Measurements from ENCODE around the gene NEBL.

The NEBL gene

DNA sequence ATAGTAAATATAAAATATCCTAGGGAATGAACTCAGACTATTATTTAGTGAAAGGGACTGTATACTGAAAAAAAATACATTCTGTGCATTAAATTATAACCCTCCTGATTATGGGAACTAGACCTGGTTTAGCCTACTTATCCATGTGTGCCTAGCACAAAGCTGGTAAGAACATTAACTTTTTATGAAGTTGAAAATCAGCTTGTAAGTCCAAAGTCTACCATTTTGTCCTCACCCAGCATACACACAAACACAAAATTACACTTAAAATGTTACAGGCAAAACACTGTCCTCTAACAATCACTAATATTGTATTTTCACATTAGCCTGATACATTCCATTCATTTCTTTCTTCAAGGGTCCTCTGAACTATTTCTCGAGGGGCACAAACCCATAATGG is 19.9 kb upstream of the NEBL start:
- TF ChIP-seq GATA2 (IDR thresholded peaks at IDR 0.05; ENCODE audit: low read depth, low read length), result no peak
- no peak for TF ChIP-seq GATA3 (IDR thresholded peaks at IDR 0.05; ENCODE audit: low read depth, low read length)

DNA sequence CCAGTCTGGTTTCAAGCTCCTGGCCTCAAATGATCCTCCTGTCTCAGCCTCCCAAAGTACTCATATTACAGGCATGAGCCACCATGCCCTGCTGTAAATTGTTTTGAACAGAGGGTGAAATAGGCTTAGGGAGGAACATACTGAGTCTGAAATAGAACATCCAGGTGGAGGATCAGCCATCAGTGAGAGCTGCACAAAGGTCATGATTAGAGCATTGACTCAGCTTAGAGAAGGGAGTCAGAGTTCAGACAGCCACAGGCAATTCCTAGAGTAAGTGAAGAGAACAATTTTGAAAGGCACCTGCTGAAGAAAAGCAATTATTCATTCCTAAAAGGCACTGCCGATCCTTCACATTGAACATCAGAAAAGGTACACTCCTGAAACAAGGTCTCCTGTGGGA is 15.9 kb upstream of the NEBL start:
- TF ChIP-seq GATA2 (IDR thresholded peaks at IDR 0.05; ENCODE audit: low read depth, low read length), result no peak
- TF ChIP-seq GATA3 (IDR thresholded peaks at IDR 0.05; ENCODE audit: low read depth, low read length), result no peak

DNA sequence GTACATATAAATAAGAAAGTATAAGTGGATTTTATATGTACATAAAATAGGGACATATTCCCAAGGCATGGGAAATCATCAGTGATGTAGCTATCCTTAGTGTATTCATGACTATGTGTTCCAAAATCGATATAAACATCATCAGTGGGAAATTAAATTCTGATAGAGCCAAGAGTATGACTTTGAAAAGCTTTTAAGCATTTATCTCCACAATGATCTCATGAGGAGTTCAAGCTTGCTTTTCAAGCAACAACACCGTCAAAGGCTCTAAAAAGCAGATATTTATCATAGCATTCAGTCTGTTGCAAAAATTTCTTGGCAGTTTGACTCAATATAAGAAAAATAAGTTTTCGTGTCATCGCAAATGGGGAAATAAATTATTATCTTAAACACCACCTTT is 14.5 kb upstream of the NEBL start:
- 0 out of 2 replicates have a peak, but pooled peaks have one; percentile 18 for TF ChIP-seq GATA3 (IDR thresholded peaks at IDR 0.05; ENCODE audit: low read depth, low read length)
- TF ChIP-seq GATA2 (IDR thresholded peaks at IDR 0.05; ENCODE audit: low read depth, low read length), result peak; percentile 9; the same call in 1 of the 2 replicates

DNA sequence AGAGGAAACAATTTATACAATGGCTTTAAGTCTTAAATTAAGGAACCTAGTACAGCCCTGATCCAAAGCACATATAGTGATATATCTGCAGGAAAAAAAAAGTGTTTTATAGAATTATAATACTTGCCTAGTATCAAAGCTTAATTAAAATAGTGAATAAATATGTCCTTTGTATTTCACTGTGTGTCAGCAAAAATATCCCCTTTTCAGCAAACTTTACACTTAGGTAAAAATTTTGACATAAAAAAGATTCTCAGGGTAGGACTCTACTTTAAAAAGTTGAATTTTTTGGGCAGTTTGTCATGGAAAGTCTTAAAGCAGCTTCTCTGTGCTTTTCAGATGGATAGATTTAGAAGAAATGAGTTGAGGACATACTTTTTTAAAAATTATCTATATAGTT is 12.7 kb upstream of the NEBL start:
- TF ChIP-seq GATA2 (IDR thresholded peaks at IDR 0.05; ENCODE audit: low read depth, low read length) (no peak), GATA3 (IDR thresholded peaks at IDR 0.05; ENCODE audit: low read depth, low read length) (no peak)

DNA sequence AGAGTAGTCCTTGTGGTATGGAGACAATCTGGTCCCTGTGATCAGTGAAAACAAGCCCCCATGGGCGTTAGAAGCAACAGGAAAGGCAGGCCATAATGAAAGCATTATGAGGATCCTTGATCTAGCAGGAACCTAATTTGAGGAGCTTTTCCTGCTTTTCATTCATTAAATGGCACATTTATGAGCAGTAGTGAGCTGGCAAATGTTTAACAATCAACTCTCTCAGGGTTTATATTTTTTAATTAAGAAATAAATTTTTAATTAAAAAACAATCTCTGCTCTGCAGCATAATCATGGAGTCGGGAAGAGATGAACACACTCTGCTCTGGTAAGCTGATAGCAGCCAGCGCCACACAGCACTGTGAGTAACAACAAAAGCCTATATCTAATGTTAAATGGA is 11.3 kb upstream of the NEBL start:
- TF ChIP-seq GATA3 (IDR thresholded peaks at IDR 0.05; ENCODE audit: low read depth, low read length) (no peak), GATA2 (IDR thresholded peaks at IDR 0.05; ENCODE audit: low read depth, low read length) (no peak)

DNA sequence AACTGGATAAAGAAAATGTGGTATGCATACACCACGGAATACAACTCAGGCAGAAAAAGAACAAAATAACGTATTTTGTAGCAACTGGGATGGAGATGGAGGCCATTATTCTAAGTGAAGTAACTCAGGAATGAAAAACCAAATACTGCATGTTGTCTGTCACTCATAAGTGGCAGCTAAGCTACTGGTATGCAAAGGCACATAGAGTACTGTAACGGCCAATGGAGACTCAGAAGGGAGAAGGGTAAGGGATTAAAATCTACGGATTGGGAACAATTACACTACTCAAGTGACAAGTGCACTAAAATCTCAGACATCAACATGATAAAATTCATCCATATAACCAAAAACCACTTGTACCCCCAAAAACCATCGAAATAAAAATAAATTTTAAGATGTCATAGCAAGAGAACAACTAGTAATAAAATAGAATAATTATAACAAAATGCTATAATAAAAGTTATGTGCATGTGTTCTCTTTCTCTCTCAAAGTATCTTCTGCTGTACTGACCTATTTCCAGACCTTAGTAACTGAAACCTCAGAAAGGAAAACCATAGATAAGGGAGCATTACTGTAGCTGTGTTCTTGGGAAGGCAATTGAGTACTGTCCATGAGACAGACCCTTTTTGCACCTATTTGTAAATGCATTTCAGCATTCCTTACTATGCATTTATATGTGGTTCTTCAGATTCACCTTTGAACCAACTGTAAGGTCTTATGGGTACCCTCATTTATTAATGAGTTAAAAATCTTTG is 6.7 kb upstream of the NEBL start:
- no peak for TF ChIP-seq GATA2 (IDR thresholded peaks at IDR 0.05; ENCODE audit: low read depth, low read length)
- no peak for TF ChIP-seq GATA3 (IDR thresholded peaks at IDR 0.05; ENCODE audit: low read depth, low read length)

DNA sequence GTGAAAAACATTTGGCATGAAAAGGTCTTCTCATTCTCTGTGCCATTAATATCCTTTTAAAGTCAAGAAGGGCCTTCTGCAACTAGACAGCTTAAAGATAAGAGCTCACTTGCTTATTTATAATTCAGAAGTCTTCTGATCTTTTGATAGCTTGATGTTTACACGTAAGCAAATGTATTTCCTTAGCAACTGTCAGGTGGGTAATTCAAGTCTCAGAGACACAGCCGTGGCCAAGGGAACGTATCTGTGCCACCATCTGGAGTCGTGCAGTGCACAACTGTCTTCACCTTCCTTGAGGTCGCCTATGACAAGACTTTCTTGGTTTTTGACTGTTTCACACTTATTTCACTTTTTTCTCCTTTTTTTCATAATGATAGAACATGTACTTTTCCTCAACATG is 4.0 kb upstream of the NEBL start:
- TF ChIP-seq GATA2 (IDR thresholded peaks at IDR 0.05; ENCODE audit: low read depth, low read length), result no peak
- no peak for TF ChIP-seq GATA3 (IDR thresholded peaks at IDR 0.05; ENCODE audit: low read depth, low read length)

DNA sequence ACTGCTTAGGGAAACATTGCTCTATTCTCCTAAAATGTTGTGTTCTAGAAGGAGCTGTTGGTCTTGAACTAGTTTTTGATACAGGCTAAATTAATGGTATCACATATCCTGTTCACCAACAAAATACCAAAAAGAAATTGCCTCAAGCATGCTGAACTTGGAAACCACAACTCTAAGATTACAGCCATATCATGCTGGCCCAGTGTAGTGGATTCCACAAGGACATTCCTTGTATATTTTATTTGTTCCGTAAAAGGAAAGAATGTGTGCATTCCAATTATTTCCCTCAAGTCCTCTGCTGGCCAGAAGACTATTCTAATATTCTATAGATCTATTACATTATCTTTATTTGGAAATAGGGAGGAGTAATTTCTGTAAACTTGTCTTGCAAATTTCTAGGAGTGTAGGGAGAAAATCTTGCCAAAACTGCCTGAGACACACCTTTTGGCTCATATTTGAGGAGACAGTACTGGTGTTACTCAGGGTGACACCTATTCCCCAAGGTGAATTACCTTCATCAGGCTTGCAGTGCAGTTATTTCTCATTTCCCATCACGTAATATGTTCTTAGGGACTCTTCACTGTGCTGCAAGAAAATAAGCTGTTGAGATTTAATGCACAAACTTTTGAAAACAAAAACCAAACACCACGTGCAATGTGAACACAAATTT is 1.9 kb upstream of the NEBL start:
- no peak for TF ChIP-seq GATA2 (IDR thresholded peaks at IDR 0.05; ENCODE audit: low read depth, low read length)
- no peak for TF ChIP-seq GATA3 (IDR thresholded peaks at IDR 0.05; ENCODE audit: low read depth, low read length)

DNA sequence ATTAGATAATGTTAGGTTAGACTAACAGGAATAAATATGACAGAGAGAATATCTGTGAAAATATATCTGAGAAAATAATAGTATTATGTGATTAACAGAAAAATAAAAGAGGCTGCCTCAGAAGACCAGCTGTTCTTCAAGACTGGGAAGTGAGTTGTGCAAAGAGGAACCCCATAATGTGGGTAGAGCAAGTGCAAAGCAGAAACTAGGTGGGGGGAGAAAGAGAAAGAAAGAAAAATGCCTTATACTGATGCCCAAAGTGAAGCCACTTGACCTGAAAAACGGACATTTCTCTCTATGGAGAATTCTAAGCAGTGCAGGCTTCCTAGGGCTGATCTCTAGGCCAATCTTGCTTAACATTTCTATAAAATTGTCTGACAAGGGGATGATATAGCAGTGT is 3.8 kb downstream of the NEBL start:
- TF ChIP-seq GATA3 (IDR thresholded peaks at IDR 0.05; ENCODE audit: low read depth, low read length) (no peak), GATA2 (IDR thresholded peaks at IDR 0.05; ENCODE audit: low read depth, low read length) (no peak)

DNA sequence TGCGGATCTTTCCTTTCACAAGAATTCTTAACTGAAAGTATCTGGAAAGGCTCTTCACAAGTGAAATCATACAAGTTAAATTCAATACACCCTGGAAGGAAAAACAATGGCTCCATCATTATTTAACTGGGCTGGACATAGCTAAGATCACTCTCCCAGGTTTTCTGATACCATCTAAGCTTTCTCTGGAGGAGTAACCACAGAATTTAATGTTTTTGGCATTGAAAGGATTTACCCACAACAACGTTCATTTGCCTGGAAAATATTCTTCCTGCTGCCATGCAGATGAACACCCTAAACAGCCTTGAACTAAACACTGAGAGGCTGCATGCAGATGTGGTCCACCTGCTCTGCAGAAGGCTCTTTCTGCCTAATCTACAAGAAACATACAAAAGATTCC is 4.3 kb downstream of the NEBL start:
- TF ChIP-seq GATA3 (IDR thresholded peaks at IDR 0.05; ENCODE audit: low read depth, low read length), result no peak
- TF ChIP-seq GATA2 (IDR thresholded peaks at IDR 0.05; ENCODE audit: low read depth, low read length), result no peak

DNA sequence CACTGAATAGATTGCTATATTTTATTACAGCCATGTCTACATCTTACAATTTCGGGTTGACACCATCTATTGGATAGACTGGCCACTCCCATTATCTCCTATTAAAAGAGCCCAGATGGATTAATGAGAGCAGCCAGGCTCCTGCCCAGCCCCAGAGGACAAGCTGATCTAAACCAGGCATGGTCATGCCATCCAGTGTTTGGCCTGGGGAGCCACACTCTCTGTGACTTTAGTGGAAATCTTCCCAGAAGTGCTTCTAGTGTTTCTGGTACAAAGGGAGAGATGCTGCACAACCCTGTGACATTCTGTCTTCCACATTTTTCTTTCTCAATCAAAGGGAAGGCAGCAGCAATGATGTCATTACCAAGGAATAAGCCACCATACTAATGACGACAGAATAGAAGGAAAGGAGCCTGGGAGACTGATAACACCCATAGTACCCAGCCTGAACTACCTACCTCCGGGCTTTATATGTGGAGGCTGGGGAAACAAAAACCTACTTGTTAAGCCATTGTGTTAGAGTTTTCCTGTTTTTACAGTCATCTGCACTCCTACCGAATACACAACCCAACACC is 5.0 kb downstream of the NEBL start:
- no peak for TF ChIP-seq GATA3 (IDR thresholded peaks at IDR 0.05; ENCODE audit: low read depth, low read length)
- no peak for TF ChIP-seq GATA2 (IDR thresholded peaks at IDR 0.05; ENCODE audit: low read depth, low read length)

DNA sequence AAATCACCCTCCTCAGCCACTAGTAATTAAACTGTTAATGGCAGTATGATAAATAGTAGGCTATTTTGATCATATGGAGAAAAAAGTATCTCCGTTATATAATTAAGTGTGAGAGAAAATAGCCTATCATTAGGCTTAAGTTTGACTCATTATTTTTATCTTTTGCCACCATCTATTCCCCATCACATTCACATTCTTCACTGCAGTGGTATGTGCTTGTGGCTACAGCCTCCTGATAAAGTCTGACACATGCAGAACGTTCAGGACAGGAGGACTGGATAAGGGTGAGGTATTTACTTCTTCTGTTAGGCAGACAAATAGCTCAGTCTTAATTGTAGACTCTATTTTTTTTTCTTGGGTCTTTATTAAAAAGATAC is 5.8 kb downstream of the NEBL start:
- TF ChIP-seq GATA2 (IDR thresholded peaks at IDR 0.05; ENCODE audit: low read depth, low read length), result peak; percentile 51; the same call in 1 of the 2 replicates
- peak; percentile 68; the same call in 1 of the 2 replicates for TF ChIP-seq GATA3 (IDR thresholded peaks at IDR 0.05; ENCODE audit: low read depth, low read length)

DNA sequence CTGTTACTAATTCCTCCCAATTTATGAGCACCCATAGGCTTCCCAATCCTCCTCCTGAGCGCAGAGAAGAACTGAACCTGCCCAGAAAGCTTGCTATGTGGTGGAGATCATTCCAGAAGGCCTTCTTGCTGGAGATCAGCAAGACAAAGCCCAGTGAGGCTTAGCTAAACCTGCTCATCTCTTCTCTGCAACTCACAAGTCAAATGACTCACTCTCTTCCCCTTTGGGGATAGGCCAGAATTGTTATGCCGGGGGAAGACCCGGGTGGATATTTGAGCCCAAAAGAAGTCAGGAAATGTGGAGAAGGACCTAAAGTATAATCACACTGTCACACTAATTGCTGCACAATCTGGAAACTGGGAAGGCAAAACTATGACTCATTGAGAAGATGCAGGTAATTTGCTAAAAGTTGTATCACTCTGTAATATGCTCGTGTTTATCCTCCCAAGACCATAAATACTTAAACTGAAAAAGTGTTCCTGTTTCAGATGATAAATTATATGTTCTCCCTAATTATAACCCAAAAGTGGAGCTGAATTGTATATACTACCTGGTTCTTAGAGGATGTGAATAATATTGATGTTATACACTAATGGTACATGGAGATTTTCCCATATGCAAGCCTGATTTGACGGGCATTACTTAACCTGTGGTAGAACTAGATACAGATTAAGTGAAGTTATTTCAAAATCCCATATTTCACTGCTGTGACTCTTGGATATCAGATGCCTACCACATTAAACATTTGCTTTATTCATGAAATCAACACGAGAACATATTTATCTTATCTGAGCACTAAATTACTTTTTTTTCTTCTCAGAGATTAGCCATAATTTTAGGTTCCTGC is 6.4 kb downstream of the NEBL start:
- TF ChIP-seq GATA3 (IDR thresholded peaks at IDR 0.05; ENCODE audit: low read depth, low read length), result no peak
- no peak for TF ChIP-seq GATA2 (IDR thresholded peaks at IDR 0.05; ENCODE audit: low read depth, low read length)

DNA sequence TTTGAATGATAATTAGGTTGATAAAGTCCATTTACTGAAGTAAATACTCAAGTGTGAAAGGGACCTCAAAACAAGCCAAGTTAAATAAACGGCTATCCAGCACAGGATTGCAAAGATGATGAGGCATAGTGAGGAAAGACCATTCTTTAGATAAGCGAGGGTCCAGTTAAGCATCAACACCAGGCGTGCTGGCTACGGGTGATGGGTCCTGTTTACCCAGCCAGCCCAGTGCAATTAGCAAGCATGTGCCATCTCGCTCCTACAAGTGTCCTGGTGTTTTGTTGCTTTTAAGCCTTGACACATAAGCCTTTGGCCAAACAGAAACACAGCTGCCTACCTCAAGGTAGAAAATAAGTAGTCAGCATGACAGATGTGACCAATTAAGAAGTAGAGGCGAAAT is 7.1 kb downstream of the NEBL start:
- no peak for TF ChIP-seq GATA2 (IDR thresholded peaks at IDR 0.05; ENCODE audit: low read depth, low read length)
- no peak for TF ChIP-seq GATA3 (IDR thresholded peaks at IDR 0.05; ENCODE audit: low read depth, low read length)
